Measurements from ENCODE around the gene LYRM4. TPM values are rescaled to one million over a fixed set of nuclear protein-coding genes. Genes with fewer than 3 reads are reported as not detected.

The LYRM4 gene
- total RNA-seq, 1 donor from 2014 or later = 19.2 TPM

- Histone ChIP-seq H3K9me3 (no peaks in the 10 kb centered on the region), H3K4me1 (no peaks in the 10 kb centered on the region), H3K36me3 (no peaks in the 10 kb centered on the region), H3K4me3 (no peak overlapping the region), H3K27me3 (no peaks in the 10 kb centered on the region), H3K27ac (no peak overlapping the region)
- TF ChIP-seq POLR2A (IDR thresholded peaks at IDR 0.05) (no peak), POLR2AphosphoS5 (IDR thresholded peaks at IDR 0.05; ENCODE audit: insufficient read depth in 1 of 2, low read depth in 1 of 2) (no peak), CTCF (IDR thresholded peaks at IDR 0.05) (no peak)
- DNase-seq (ENCODE audit: extremely low spot score in 2 of 2) = no peak
- intact Hi-C loops (cut with DNase I) = loop anchor here (5.0 kb wide), 1 partner anchor 437 kb away; no protein-coding TSS in a partner anchor
Measured at GRCh38 chr6:5230081-5230480, 30.7 kb downstream of the LYRM4 start.

- no peaks in the 10 kb centered on the region for H3K4me1 ChIP-seq
- no peak for DNase-seq (ENCODE audit: extremely low spot score in 2 of 2)
- H3K36me3 ChIP-seq = no peaks in the 10 kb centered on the region
- no peaks in the 10 kb centered on the region for H3K27me3 ChIP-seq
- H3K27ac ChIP-seq = no peak overlapping the region
- intact Hi-C loops (cut with DNase I) = no loop called here
- TF ChIP-seq POLR2AphosphoS5 (IDR thresholded peaks at IDR 0.05; ENCODE audit: insufficient read depth in 1 of 2, low read depth in 1 of 2) (no peak), POLR2A (IDR thresholded peaks at IDR 0.05) (no peak), CTCF (IDR thresholded peaks at IDR 0.05) (no peak)
- H3K9me3 ChIP-seq = no peaks in the 10 kb centered on the region
- no peak overlapping the region for H3K4me3 ChIP-seq
Measured at GRCh38 chr6:5229356-5229755, 31.4 kb downstream of the LYRM4 start.

GRCh38 chr6:5223309-5223708 lies 37.4 kb downstream of the LYRM4 start:
- H3K4me1 ChIP-seq = no peaks in the 10 kb centered on the region
- H3K27me3 ChIP-seq = no peaks in the 10 kb centered on the region
- no peak for TF ChIP-seq CTCF (IDR thresholded peaks at IDR 0.05)
- no peak for DNase-seq (ENCODE audit: extremely low spot score in 2 of 2)
- H3K36me3 ChIP-seq = no peaks in the 10 kb centered on the region
- H3K9me3 ChIP-seq = no peaks in the 10 kb centered on the region
- H3K4me3 ChIP-seq = no peak overlapping the region
- no peak overlapping the region for H3K27ac ChIP-seq
- intact Hi-C loops (cut with DNase I) = no loop called here

- no peaks in the 10 kb centered on the region for H3K27me3 ChIP-seq
- no peak overlapping the region for H3K27ac ChIP-seq
- intact Hi-C loops (cut with DNase I) = no loop called here
- no peaks in the 10 kb centered on the region for H3K36me3 ChIP-seq
- TF ChIP-seq CTCF (IDR thresholded peaks at IDR 0.05) (no peak), POLR2A (IDR thresholded peaks at IDR 0.05) (no peak), POLR2AphosphoS5 (IDR thresholded peaks at IDR 0.05; ENCODE audit: insufficient read depth in 1 of 2, low read depth in 1 of 2) (no peak)
- no peak overlapping the region for H3K4me3 ChIP-seq
- H3K4me1 ChIP-seq = no peaks in the 10 kb centered on the region
- DNase-seq (ENCODE audit: extremely low spot score in 2 of 2) = no peak
- no peaks in the 10 kb centered on the region for H3K9me3 ChIP-seq
Measured at GRCh38 chr6:5220443-5220842, 40.3 kb downstream of the LYRM4 start.

GRCh38 chr6:5219011-5219691 lies 41.6 kb downstream of the LYRM4 start:
- TF ChIP-seq CTCF (IDR thresholded peaks at IDR 0.05) (no peak), POLR2A (IDR thresholded peaks at IDR 0.05) (no peak), POLR2AphosphoS5 (IDR thresholded peaks at IDR 0.05; ENCODE audit: insufficient read depth in 1 of 2, low read depth in 1 of 2) (no peak)
- no peaks in the 10 kb centered on the region for H3K9me3 ChIP-seq
- H3K4me1 ChIP-seq = no peaks in the 10 kb centered on the region
- no peak for DNase-seq (ENCODE audit: extremely low spot score in 2 of 2)
- no peak overlapping the region for H3K4me3 ChIP-seq
- no peaks in the 10 kb centered on the region for H3K27me3 ChIP-seq
- intact Hi-C loops (cut with DNase I) = no loop called here
- H3K36me3 ChIP-seq = peaks cover 0 to 2% of the 10 kb centered on the region in 2 donors
- no peak overlapping the region for H3K27ac ChIP-seq
